Measurements from ENCODE around the gene CD2AP. TPM values are rescaled to one million over a fixed set of nuclear protein-coding genes. Genes with fewer than 3 reads are reported as not detected.
A peak's percentile ranks its signal among the peaks of the same experiment; 100 is the strongest.
"Not testable (repeated sequence)": the region's sequence is repeated elsewhere in the genome, so short reads cannot be mapped to it uniquely, and the experiment has no call there.

The CD2AP gene
- total and polyA plus RNA-seq, 9 donors = 6.9 to 40.7 (median 15.5) TPM

DNA sequence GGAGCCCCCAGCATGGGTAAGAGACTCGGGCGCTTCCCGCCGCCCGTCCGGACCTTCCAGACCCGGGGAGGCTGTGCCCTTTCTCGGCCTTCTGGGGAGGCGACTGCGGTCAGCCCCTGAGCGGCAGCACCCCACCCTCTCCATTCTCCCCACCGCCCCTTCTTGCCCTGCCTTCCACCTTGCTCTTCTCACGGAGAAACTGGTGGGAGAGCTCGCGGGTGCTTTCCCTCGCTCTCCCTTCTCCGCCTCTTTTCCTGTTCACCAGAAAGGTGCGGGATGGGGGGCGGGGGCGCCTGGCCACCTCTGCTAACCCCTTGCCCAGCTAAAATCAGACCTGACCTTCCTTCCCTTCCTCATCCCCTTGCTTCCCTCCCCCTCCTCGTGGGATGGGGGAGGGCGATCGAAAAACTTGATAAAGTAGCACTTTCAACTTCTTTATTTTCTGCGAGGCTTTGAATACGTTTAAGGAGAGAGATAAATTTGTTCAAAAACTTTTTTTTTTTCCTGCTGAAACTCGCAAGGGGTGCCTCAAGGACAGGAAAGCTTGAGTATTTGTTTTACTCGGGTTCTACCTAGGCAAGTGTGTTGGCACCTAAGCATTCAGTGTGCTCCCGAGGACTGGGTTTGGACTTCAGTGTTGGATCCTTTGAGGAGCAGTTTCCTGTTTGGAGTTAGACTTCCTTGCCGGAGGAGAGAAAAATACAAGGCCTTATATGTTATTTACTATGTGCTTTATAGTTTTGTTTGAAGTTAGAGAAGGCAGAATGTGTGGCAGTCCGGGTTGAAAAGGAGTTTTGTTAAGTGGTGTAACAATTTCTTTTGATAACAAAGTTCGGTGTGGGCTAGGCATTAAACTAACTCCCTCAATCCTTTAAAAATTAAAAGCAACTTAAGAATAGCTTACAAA lies 897 bp downstream of the CD2AP start:
- Histone ChIP-seq H3K27me3 (no peaks in the 10 kb centered on the region), H3K27ac (peak overlapping the region; percentile 90 to 92), H3K4me3 (peak overlapping the region; percentile 72), H3K9me3 (no peaks in the 10 kb centered on the region), H3K36me3 (no peaks in the 10 kb centered on the region), H3K4me1 (ENCODE audit: insufficient read depth) (peaks cover 3% of the 10 kb centered on the region)
- TF ChIP-seq EP300 (IDR thresholded peaks at IDR 0.05) (no peak), POLR2A (IDR thresholded peaks at IDR 0.05) (no peak)
- TF ChIP-seq, protein P1, sequence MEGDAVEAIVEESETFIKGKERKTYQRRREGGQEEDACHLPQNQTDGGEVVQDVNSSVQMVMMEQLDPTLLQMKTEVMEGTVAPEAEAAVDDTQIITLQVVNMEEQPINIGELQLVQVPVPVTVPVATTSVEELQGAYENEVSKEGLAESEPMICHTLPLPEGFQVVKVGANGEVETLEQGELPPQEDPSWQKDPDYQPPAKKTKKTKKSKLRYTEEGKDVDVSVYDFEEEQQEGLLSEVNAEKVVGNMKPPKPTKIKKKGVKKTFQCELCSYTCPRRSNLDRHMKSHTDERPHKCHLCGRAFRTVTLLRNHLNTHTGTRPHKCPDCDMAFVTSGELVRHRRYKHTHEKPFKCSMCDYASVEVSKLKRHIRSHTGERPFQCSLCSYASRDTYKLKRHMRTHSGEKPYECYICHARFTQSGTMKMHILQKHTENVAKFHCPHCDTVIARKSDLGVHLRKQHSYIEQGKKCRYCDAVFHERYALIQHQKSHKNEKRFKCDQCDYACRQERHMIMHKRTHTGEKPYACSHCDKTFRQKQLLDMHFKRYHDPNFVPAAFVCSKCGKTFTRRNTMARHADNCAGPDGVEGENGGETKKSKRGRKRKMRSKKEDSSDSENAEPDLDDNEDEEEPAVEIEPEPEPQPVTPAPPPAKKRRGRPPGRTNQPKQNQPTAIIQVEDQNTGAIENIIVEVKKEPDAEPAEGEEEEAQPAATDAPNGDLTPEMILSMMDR (IDR thresholded peaks at IDR 0.05) = no peak
- WGBS, 3 donors = 0 to 1% (median 0%) methylated on average over 26 to 31 of the region's 31 CpGs
- DNase-seq = no peak
- intact Hi-C loops (cut with DNase I) = no loop called here

DNA sequence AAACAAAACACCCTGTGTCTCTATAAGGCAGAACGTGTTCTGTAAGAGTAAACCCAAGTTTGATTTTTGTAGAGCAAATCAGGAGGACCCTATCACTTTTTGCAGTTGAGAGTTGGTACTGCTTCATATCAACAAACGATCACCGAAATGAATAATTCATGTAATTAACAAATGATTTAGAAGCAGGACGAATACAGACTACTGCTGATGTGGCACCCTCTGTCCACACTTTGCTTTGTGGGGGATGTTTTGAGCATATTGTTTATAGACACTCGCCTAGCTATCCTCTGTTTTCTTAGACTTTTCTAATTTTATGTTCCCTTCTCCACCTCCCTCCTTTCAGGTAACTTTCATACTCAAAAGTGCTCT lies 1.5 kb downstream of the CD2AP start:
- intact Hi-C loops (cut with DNase I) = no loop called here

DNA sequence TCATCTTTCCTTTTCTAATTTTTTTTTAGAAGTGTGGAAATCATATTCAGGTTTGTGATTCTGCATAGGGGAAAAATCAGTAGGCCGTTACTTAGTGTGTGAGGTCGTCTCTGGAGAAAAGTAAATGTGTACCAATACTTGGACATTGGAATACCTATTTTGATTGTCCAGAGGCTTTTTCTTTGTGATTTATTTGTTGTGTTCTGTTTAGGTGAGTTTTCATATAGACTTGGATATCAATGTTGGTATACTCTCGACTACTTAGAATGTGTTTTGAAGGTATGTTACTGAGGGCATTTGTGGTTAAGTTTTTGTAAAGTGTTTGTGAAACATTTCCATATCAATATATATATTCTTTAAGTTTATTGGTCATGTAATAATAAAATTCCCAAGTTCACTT lies 2.3 kb downstream of the CD2AP start:
- no peak overlapping the region for H3K27ac ChIP-seq
- no peaks in the 10 kb centered on the region for H3K27me3 ChIP-seq
- no peaks in the 10 kb centered on the region for H3K9me3 ChIP-seq
- no peak overlapping the region for H3K4me3 ChIP-seq
- TF ChIP-seq POLR2A (IDR thresholded peaks at IDR 0.05) = no peak
- TF ChIP-seq, protein P1 (IDR thresholded peaks at IDR 0.05) = no peak
- no peak for TF ChIP-seq EP300 (IDR thresholded peaks at IDR 0.05)
- intact Hi-C loops (cut with DNase I) = no loop called here
- H3K36me3 ChIP-seq = no peaks in the 10 kb centered on the region
- peaks cover 3% of the 10 kb centered on the region for H3K4me1 ChIP-seq (ENCODE audit: insufficient read depth)
- 89 to 94% (median 93%) methylated on average over 3 of the region's 3 CpGs for WGBS, 3 donors
- DNase-seq = no peak

More for the DNA sequence above, 1.5 kb downstream of the CD2AP start:
- H3K4me3 ChIP-seq = peak overlapping the region; percentile 72
- H3K9me3 ChIP-seq = no peaks in the 10 kb centered on the region
- peaks cover 3% of the 10 kb centered on the region for H3K4me1 ChIP-seq (ENCODE audit: insufficient read depth)
- no peak for DNase-seq
- 2 to 8% (median 4%) methylated on average over 5 of the region's 5 CpGs for WGBS, 3 donors
- TF ChIP-seq, protein P1 (IDR thresholded peaks at IDR 0.05) = no peak
- TF ChIP-seq POLR2A (IDR thresholded peaks at IDR 0.05) = no peak
- no peak for TF ChIP-seq EP300 (IDR thresholded peaks at IDR 0.05)
- no peaks in the 10 kb centered on the region for H3K27me3 ChIP-seq
- H3K27ac ChIP-seq = no peak overlapping the region
- H3K36me3 ChIP-seq = no peaks in the 10 kb centered on the region

DNA sequence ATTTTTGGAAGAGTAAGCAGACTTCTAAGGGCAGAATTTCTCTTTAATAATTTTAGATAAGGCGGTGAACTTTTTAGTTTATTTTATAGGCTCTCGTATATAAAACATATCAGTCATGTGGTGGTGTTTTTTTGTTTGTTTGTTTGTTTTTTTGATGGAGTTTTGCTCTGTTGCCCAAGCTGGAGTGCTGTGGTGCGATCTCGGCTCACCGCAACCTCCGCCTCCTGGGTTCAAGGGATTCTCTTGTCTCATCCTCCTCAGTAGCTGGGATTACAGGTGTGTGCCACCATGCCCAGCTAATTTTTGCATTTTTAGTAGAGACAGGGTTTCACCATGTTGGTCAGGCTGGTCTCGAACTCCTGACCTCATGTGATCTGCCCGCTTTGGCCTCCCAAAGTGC lies 3.6 kb downstream of the CD2AP start:
- intact Hi-C loops (cut with DNase I); H3K4me3 ChIP-seq; H3K27ac ChIP-seq; H3K9me3 ChIP-seq; H3K4me1 ChIP-seq (ENCODE audit: insufficient read depth); H3K27me3 ChIP-seq; H3K36me3 ChIP-seq; DNase-seq: not testable (repeated sequence)
- WGBS, 3 donors = 95 to 96% (median 95%) methylated on average over 8 of the region's 8 CpGs

DNA sequence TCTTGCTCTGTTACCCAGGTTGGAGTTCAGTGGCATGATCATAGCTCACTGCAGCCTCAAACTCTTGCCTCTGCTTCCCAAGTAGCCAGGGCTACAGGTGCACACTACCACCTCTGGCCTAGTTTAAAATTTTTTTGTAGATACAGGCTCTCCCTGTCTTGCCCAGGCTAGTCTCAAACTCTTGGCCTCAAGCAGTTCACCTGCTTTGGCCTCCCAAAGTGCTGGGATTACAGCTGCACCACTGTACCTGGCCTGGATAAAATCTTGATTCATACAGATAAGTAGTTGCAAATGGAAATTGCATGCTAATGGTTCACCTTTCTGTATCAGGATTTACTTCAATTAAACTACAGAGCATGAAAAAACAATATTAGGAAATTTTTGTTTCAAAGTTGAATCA lies 4.2 kb downstream of the CD2AP start:
- TF ChIP-seq POLR2A (IDR thresholded peaks at IDR 0.05) (no peak), EP300 (IDR thresholded peaks at IDR 0.05) (no peak)
- TF ChIP-seq, protein P1 (IDR thresholded peaks at IDR 0.05) = no peak
- Histone ChIP-seq H3K9me3 (no peaks in the 10 kb centered on the region), H3K36me3 (no peaks in the 10 kb centered on the region), H3K4me1 (ENCODE audit: insufficient read depth) (peaks cover 3% of the 10 kb centered on the region), H3K27ac (no peak overlapping the region), H3K4me3 (no peak overlapping the region), H3K27me3 (no peaks in the 10 kb centered on the region)
- intact Hi-C loops (cut with DNase I) = no loop called here
- DNase-seq = no peak
